Renal pelvis (tissue), 12 donors: ENCODE measurements around the gene PRKRA. TPM values are rescaled to one million over a fixed set of nuclear protein-coding genes. Genes with fewer than 3 reads are reported as not detected.

Experiments
- DNase-seq: peaks from one replicate; pipeline ENCODE4 v3.0.0-alpha.2; 2013
- long read RNA-seq, 16 experiments: transcript quantifications; one replicate each; lab custom pipeline, GENCODE V29; 2026
- polyA plus RNA-seq, 3 donors: library from polyadenylated mRNA; unstranded; fragments of 120-200 nt; gene quantifications; one replicate each; pipeline ENCODE4 v1.2.1, GENCODE V29; 2013; ENCODE audit not compliant: insufficient read length in 3 of 3

Gene PRKRA
- 10 to 100 TPM; 69.7 to 83.7 (median 79.1) TPM for polyA plus RNA-seq
- long read RNA-seq, donor 1, transcript PRKRA-201 (8 exons, 1,826 nt) = major isoform, 26 of 30 reads
- long read RNA-seq, donor 1, partial matches to known transcripts = 0 of 30 reads
- long read RNA-seq, donor 1, other reads (novel, unspliced or antisense) = 0 of 30 reads
- long read RNA-seq, donor 2, transcript PRKRA-201 (8 exons, 1,826 nt) = major isoform, 37 of 48 reads
- long read RNA-seq, donor 2, partial matches to known transcripts = 5 of 48 reads
- long read RNA-seq, donor 2, other reads (novel, unspliced or antisense) = 0 of 48 reads
- long read RNA-seq, donor 3, transcript PRKRA-201 (8 exons, 1,826 nt) = major isoform, 29 of 35 reads
- long read RNA-seq, donor 3, partial matches to known transcripts = 0 of 35 reads
- long read RNA-seq, donor 3, other reads (novel, unspliced or antisense) = 0 of 35 reads
- long read RNA-seq, donor 4, transcript PRKRA-201 (8 exons, 1,826 nt) = major isoform, 30 of 41 reads
- long read RNA-seq, donor 4, partial matches to known transcripts = 7 of 41 reads
- long read RNA-seq, donor 4, other reads (novel, unspliced or antisense) = 0 of 41 reads
- long read RNA-seq, donor 5, transcript PRKRA-201 (8 exons, 1,826 nt) = major isoform, 14 of 14 reads
- long read RNA-seq, donor 5, partial matches to known transcripts = 0 of 14 reads
- long read RNA-seq, donor 5, other reads (novel, unspliced or antisense) = 0 of 14 reads
- long read RNA-seq, donor 6, transcript PRKRA-201 (8 exons, 1,826 nt) = major isoform, 32 of 42 reads
- long read RNA-seq, donor 6, partial matches to known transcripts = 6 of 42 reads
- long read RNA-seq, donor 6, other reads (novel, unspliced or antisense) = 0 of 42 reads
- long read RNA-seq, donor 7, transcript PRKRA-201 (8 exons, 1,826 nt) = major isoform, 28 of 72 reads
- long read RNA-seq, donor 7, partial matches to known transcripts = 37 of 72 reads
- long read RNA-seq, donor 7, other reads (novel, unspliced or antisense) = 0 of 72 reads
- long read RNA-seq, donor 8, transcript PRKRA-201 (8 exons, 1,826 nt) = major isoform, 8 of 12 reads
- long read RNA-seq, donor 8, partial matches to known transcripts = 0 of 12 reads
- long read RNA-seq, donor 8, other reads (novel, unspliced or antisense) = 0 of 12 reads
- long read RNA-seq, donor 9, transcript PRKRA-201 (8 exons, 1,826 nt) = major isoform, 37 of 90 reads
- long read RNA-seq, donor 9, partial matches to known transcripts = 43 of 90 reads
- long read RNA-seq, donor 9, other reads (novel, unspliced or antisense) = 0 of 90 reads
- long read RNA-seq, donor 10, transcript PRKRA-208 (3 exons, 585 nt) = minor isoform, 6 of 35 reads
- long read RNA-seq, donor 10, transcript PRKRA-201 (8 exons, 1,826 nt) = major isoform, 13 of 35 reads
- long read RNA-seq, donor 10, partial matches to known transcripts = 12 of 35 reads
- long read RNA-seq, donor 10, other reads (novel, unspliced or antisense) = 0 of 35 reads
- long read RNA-seq, donor 11, transcript PRKRA-201 (8 exons, 1,826 nt) = major isoform, 15 of 21 reads
- long read RNA-seq, donor 11, partial matches to known transcripts = 0 of 21 reads
- long read RNA-seq, donor 11, other reads (novel, unspliced or antisense) = 0 of 21 reads
- long read RNA-seq, donor 12, transcript PRKRA-201 (8 exons, 1,826 nt) = major isoform, 31 of 99 reads
- long read RNA-seq, donor 12, transcript PRKRA-208 (3 exons, 585 nt) = minor isoform, 9 of 99 reads
- long read RNA-seq, donor 12, partial matches to known transcripts = 50 of 99 reads
- long read RNA-seq, donor 12, other reads (novel, unspliced or antisense) = 0 of 99 reads
- long read RNA-seq, donor 13, transcript PRKRA-201 (8 exons, 1,826 nt) = major isoform, 11 of 13 reads
- long read RNA-seq, donor 13, partial matches to known transcripts = 0 of 13 reads
- long read RNA-seq, donor 13, other reads (novel, unspliced or antisense) = 0 of 13 reads
- long read RNA-seq, donor 14 = 0 reads
- long read RNA-seq, donor 15, transcript PRKRA-201 (8 exons, 1,826 nt) = major isoform, 28 of 47 reads
- long read RNA-seq, donor 15, transcript PRKRA-203 (7 exons, 1,344 nt) = minor isoform, 6 of 47 reads
- long read RNA-seq, donor 15, partial matches to known transcripts = 8 of 47 reads
- long read RNA-seq, donor 15, other reads (novel, unspliced or antisense) = 0 of 47 reads
- long read RNA-seq, donor 16, transcript PRKRA-201 (8 exons, 1,826 nt) = major isoform, 25 of 28 reads
- long read RNA-seq, donor 16, partial matches to known transcripts = 0 of 28 reads
- long read RNA-seq, donor 16, other reads (novel, unspliced or antisense) = 0 of 28 reads

DNA sequence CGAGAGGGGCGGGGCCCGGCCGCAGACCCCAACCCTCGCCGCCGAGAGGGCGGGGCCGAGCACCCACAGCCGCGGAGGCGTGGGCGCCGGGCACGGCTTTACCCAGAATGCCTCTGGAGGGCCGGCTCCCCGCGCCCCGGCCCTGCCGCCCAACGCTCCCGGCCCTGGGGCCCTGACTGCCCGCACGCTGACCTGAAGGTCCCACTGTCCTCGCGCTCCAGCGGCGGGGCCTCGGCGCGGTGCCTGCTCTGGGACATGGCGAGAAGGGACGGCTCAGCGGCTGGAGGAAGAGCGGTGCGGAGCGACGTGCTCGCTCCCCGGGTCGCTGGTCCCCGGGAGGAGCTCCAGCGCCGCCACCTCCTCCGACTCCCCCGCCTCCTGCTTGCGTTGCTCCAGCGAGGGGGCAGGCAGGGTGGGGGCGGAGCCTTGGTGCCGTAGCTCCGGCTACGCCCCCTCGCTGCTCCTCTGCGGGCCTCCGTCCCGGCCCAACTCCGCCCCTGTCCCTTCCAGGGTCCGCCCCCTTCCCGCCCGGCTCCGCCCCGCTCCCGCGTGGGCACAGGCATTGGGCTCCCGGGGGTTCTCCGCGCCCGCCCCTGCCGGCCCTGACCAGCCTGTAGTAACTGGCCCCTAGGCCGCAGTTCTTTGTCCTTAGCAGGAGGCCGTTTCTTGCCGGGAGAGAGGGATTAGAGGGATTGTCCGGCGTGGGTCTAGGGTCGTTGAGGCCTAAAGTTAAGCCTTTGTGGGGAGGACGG is at the start of gene PRKRA, which contains the start of gene PJVK:
Gene PRKRA, minus strand, starts transcription at position 402 of the 752 bp plus-strand sequence. Its CDS starts 145 bp downstream, at position 257.
Gene PJVK, plus strand, starts transcription at position 605 of the 752 bp plus-strand sequence. CDS start 2,032 bp downstream, outside the sequence.
- DNase-seq = peak; percentile 97

DNA sequence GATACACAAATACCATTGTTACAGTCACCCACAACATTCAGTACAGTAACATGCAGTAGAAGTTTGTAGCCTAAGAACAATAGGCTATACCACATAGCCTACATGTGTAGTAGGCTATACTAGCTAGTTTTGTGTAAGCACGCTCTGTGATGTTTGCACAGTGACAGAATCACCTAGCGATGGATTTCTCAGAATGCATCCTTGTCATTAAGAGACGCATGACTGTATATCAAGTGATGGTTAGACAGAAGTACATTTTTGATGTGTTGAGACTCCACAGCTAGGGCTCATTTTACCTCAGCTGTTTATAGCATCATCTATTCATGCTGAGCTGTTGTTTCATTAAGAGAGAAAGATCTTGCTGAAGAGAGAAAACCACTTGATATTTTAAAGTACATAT is 48.7 kb upstream of the PRKRA start:
- DNase-seq = no peak

DNA sequence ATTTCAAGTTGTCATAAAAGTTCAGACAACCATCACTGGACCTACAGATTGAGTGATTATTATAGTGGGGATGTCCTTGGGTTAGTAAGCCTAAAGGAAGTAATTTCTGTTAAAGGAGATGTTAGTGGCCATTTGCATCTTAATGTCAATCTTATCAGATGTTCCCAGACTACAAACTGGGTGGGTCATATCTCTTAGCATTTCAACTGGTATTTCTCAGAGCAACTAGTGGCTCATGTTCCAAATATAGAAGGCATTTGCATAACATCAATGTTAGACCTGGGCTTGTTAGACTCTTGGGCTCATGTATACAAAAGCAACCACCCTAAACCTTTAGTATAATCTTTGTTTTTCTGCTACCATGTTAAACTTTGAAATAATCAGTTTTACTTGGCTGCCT is 47.2 kb upstream of the PRKRA start:
- no peak for DNase-seq

DNA sequence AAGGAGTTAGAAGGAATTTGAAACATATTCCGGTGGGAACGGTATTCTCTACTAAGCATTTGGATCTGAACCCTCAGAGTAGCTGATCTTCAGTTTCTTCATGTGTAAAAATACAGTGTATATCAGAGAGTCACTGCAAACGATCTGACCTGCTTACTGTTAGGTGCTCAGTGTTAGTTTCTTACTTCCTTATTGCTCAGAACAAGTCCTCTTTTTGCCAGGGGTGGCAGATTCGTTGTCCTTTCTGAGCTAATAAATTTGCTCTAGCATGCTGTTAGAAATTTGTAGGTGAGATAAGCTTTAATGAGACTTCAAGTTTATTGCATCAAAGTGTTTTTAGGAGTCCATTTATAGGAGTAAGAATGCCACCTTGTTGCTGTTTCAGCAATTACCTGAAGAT is 45.1 kb upstream of the PRKRA start:
- DNase-seq = no peak

DNA sequence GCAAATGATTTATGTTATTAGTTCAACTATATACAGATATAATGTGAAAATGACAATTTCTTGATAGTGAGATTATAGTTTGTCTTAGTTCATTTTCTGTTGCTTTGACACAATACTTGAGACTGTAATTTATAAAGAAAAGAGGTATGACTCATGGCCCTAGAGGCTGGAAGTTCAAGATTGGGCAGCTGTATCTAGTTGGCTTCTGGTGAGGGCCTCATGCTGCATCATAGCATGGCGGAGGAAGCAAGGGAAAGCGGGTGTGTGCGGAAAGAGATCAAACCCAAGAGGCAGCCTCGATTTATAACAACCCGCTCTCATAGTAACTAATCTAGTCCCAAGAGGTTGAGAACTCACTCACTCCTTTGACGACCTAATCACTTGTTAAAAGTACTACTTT is 40.6 kb upstream of the PRKRA start:
- DNase-seq = no peak

DNA sequence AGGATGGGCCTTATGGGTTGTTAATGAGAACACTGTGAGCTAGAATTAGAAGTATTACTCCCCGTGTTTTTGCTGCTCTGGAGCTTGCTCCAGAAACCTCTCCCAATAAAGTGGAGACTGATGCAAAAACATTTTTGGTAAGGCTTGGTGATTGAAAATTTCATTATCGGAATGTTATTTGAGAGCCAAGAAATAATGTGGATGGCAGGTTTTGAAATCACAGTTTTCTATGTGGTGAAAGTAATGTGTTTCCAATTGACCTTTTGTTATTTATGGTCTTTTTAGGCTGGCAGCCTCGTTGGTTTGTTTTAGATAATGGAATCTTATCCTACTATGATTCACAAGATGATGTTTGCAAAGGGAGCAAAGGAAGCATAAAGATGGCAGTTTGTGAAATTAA is 34.4 kb upstream of the PRKRA start:
- DNase-seq = no peak

DNA sequence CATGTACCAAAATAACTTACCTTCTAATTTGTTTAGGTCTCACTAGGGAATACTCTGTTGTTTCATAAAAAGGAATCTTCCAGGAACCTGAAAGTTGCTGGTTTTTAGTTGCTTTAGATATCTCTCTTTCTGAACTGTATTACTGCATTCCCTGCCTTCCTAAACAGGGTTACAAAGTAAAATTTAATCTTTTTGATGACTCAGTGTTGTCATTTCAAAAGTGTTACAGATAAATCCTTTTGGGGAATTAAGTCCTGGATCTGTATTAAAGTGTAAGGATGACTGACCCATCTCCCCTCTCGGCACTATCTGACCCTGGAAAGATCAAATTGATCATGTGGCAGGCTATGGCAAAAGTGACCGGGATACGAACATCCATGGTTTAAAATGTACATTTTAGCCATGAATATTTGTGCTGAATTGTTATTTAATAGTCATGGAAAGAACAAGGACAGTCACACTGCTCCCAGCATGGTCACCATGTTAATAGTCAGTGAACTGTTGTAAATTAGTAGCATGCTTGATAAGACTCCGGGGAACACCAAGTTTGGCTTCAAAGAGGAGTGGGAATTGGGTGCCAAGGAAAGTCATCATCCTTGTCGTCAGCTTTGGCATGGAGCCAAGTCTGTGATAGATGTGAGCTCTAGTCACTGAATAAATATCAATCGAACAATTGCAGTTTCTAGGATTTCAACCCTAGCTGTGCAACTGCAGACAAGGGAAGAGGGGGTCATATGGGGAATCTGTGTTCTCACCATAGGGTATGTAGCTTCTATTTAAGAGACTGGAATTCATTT is 33.5 kb upstream of the PRKRA start:
- no peak for DNase-seq

DNA sequence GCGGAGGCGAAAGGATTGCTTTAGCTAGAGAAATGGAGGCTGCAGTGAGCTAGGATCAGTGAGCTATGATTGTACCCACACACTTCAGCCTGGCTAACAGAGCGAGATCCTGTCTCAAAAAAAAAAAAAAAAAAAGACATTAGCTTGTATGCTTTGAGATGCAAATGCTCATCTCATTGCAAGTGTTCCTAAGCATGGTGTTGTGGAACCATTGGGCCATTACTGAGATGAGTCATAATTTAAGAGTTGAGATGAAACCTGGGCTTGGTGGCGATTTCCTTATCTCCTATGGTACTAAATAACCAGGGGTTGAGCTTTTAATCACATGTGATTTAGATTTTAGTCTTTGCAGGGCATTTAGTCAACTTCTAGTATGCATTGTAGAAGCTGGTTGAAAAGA is 31.5 kb upstream of the PRKRA start:
- DNase-seq = no peak

DNA sequence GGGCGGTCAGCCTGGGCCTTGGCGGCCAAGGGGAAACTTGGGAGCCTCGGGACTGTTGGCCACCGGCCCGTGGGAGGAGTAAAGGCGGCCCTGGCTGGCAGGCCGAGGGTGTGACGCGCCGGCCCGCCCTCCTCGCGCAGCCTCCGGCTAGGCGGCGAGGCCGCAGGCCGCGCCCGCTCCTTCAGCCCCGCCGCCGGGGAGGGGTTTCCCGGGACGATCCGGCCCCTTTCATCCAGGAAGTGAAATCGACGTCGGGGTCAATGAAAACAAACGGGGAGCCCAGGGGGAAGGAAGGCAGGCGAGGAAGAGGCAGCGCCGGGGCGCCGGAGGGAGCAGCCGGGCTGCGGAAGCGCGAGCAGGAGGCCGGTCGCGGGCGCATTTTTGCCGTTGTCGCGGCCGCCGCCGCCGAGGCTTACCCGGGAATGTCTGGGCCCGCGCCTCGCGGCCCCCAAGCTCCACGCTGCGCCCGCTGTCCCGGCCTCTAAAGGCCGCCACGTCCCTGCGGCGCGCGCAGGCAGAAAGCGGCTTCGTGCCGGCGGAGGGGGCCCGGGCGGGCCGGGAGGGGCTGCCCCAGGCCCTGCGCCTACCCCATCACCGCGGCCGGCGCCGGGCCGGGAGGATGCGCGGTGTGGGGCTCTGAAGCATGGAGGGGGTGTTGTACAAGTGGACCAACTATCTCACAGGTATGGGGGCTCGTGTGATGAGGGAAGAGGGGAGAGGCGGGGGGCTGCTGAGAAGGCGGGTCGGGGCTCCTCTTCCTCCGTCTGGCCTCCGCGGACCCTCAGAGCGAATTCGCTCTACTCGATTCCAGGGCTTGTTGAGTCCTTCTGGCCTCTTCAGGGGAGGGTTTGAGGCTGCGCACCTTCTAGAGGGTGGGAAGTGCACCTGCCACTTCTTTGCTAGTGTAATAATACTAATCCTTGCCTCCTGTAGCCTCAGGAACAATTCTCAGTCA is 29.5 kb upstream of the PRKRA start, which contains the start of gene PLEKHA3:
Gene PLEKHA3, plus strand, starts transcription at position 231 of the 955 bp plus-strand sequence. Its CDS starts 413 bp downstream, at position 644.
- peak; percentile 91 for DNase-seq

DNA sequence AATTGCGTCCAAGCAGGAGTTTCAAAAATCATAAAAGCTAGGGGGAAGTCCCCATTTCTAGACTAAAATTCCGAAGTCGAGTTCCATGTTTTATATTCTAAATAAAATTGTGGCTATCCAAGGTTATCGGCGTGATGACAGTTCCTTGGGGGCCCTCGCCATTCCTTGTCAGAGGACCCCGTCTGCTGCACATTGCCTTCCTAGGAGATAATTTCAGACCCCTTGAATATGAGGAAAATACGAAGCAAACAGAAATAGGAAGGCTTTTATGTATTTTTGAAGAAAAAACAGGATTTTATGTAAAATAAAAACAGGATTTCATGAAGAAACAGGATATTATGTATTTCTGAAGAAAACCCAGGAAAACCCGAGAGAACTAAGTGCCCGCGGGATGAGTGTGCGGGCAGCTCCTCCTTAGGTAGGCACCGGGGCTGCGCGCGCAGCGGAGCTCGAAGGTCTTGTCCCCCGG is 28.8 kb upstream of the PRKRA start:
- DNase-seq = no peak

DNA sequence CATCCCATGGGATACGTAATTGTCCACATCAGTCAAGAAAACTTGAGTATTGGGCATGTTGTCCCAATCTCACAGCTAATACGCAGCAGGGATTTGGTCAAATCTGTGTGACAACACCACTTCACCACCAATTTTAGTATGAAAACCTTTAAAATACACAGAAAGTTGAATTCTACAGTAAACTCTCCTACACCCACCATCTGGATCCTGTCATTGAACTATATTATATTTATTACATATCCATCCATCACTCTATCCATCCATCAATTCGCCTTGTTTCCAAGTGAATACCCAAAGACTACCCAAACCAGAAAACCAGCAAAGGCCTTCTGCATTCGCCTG is 28.3 kb upstream of the PRKRA start:
- DNase-seq = no peak

DNA sequence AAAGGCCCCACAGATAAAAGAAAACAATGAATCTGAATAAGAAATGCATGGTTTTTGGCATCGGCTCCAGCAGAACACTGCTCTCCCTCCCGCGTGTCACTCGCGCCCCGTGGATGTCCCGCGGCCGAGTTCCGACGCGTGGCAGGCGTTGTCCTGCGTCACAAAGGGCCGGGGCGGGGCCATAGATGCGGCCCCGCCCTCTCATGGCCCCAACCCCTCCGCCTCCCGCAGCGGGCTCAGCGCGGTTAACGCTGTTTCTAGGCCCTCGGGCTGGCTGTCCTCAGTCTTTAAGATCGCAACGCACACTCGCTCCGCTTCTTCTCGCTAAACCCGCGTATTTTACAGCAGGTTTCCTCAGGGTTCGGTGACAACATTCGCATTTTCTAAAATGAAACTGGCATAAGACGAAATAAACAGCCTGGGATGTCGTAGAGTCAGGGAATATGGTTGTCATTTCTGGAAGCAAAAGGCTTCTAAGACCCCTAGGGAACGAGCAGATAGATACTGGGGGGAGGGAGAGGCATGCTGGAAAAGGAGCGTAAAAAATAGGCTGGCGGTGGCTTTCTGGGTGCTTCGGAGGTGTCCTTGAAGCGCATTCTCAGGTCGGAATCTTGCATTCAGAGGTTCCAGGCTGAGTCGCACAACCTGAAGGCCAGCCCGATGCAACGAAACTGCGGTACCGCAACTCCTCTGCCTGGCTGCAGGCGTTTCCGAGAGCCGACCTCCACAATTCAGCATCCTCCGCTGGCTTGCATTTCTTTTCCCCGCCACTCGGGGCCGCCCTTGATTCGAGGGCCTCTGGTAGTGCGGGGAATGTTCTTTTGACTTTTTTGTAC is 27.7 kb upstream of the PRKRA start, which contains the start of gene FKBP7:
Gene FKBP7, minus strand, starts transcription at position 162 of the 836 bp plus-strand sequence. Its CDS starts 101 bp downstream, at position 61.
- peak; percentile 88 for DNase-seq

DNA sequence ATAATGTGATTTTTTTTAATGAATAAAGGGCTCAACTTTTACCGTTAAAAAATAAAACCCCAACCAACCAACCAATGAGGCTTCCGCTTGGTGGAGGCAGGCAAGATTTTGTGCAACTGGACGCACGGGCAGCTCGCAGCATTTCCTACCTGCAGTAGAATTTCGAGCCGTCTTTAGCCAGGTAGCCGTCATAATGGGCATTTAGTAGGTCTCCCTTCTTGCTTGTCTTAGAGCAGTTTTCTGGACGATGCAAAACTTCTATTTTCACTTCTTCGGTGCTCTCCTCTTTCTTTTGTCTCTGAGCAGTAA is 27.1 kb upstream of the PRKRA start:
- DNase-seq = no peak

DNA sequence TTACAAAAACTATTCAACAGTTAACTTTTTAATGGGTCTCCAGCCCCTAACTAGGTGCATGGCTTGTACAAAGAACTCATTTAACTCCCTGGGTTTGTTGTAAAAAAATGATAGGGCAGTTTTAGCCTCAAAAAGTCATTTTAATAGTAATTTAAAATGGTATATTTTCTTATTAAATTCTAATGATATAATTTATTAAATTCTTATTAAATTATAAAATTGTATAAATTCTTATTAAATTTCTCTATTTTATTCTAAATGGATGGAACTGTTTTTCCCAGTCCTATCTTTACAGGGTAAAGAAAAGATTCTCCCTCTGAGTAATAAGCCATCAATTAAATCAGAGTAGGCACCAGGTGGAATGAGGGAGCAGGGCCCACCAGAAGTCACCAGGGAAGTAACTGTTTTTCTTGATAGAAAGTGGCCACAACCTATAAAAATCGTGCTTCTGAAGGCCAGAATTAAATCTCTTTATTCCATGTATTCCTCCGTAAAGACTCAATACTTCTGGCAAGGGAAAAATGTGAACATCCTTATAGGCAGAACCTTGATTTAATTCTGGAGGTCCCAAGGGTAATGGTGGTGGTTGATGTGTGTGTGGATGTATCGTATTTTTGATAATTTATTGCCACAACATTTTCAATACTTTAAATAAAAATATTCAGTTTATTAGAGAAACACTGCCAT is 26.6 kb upstream of the PRKRA start:
- DNase-seq = peak; percentile 30

DNA sequence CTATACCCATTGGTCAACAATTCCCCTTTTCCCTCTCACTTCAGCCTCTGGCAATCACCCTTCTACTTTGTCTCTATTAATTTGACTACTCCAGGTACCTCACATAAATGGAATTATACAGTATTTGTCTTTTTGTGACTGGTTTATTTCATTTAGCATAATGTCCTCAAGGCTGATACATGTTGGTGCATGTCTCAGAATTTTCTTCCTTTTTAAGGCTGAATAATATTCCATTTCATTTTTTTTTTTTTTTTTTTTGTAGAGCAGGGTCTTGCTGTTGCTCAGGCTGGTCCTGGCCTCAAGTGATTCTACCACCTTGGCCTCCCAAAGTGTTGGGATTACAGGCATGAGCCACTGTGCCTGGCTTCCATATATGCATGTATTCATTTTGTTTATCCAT is 25.5 kb upstream of the PRKRA start:
- no peak for DNase-seq
